Kidney tubule cell (primary cell): Measurements from ENCODE around the gene RPS2.
A peak's percentile ranks its signal among the peaks of the same experiment; 100 is the strongest.

ENCODE experiments used
- DNase-seq: peaks from one replicate; pipeline ENCODE4 v3.0.0-alpha.2; 2018; ENCODE audit warnings: low spot score

The RPS2 gene

DNA sequence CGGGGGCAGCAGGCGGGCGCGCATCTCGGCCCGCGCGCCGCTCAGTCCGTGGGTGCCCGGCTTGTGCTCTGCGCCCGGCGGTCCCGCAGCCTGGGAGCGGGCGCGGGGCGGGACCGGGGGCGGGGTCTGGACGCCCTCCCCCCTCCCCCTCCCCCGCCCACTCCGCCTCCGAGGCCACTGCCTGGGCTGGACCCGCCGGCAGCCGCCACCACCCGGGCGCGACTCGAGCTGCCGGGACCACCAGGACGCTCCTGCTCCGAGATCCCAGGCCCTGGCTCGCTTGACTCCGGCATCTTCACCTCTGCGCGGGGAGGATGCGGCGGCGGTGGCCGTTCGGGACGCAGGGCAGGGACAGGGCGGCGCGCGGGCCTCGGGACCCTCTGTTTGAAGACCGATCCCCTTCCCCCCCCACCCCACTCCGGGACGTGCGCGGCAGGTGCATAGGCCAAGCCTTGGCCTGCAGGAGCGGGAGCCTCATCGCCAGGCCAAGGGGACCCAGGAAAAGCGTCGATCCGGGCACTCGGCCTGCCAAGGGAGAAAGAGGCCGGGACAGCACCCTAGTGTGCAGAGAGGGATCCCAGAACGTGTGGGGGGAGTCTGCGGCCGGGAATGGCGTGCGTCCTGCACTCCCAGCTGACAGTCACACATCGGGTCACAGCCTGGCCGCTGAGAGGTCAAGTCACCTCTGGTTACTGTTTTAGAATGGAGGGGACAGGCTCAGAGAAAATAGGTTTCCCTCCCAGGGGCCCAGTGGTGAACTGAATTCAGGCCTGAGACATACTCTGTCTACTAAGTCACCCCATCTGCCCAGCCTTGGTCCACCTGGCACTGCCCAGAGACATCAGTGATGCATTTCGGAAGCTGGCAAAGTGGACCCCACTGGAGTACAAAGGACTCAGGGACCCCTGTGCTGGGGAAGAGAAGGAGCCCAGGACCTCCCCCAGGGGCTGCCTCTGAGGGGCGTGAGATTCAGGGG is 46.0 kb downstream of the RPS2 start, which contains the start of gene HS3ST6:
HS3ST6 (minus strand) TSS at position 65 of the 976 bp plus-strand sequence. CDS start 92 bp downstream, outside the sequence.
- DNase-seq = no peak

- no peak for DNase-seq
Observed at GRCh38 chr16:1917665-1918350, 46.8 kb downstream of the RPS2 start.

DNA sequence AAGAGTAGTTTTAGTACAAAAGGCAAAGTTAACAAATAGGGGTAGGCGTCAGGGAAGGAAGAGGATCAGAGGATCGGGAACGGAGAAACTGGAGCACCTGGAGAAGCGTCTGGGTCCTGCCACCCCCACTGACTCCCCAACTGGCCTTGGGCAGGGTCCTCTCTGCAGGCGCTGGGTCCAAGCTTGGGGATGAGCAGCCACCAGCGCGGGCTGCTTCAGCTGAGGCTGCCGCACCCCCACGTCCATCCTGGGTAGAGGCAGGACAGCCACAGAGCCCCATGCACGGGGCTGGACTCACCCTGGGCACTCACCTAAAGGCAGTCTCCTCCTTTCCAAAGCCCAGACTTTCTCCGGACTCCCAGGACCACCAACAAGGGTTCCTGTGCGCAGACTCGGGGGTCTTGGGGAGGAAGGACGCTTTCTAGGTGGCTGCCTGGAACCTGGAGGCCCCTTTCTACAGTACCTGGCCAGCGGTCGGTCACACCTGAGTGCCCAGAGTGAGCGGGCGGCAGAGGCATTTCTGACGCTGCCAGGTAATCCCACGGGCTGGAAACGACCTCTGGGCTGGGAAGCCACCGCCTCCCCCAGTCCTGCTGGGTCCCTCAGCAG is 47.5 kb downstream of the RPS2 start:
- peak; percentile 13 for DNase-seq

GRCh38 chr16:1916640-1916990 is 48.0 kb downstream of the RPS2 start:
- DNase-seq = no peak

DNA sequence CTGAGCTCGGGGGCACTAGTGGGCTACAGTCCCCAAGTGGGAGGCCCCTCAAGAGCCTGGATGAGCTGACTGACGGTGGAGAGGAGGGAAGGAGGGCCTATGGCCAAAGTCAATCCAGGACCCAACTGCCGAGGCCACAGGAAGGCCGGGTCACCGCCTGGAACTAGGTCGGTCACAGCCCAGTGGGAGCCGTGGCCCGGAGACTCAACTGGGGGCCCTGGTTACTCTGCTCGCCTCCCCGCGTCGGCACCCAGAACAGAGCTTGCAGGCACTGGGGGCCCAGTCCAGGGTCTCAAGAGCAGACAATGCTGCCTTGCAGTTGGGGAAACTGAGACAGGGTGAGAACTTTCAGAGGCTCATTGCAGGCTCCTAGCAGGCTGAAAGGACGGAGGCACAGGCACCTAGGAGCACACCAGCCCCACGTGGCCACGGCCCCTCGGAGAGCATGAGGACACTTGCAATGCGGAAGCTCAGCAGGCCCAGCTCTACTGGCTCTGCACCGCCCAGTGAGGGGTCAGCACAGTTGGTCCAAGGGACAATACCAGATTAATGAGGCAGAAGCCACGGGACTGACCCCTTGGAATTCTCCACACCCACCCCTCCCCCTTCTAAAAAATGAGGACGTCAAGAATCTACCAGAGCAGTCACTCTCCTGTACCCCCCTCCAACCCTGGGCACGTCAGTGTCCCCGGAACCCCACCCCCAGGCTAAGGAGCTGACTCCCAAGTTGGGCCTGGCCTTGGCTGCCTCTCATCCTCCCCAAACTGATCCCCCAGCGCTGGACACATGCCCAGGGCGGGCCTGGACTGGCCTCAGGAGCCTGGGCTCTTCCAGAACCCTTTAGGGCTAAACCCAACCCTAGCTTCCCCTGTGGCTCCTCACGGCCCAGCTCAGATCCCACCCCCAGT is 48.6 kb downstream of the RPS2 start:
- DNase-seq = no peak

DNA sequence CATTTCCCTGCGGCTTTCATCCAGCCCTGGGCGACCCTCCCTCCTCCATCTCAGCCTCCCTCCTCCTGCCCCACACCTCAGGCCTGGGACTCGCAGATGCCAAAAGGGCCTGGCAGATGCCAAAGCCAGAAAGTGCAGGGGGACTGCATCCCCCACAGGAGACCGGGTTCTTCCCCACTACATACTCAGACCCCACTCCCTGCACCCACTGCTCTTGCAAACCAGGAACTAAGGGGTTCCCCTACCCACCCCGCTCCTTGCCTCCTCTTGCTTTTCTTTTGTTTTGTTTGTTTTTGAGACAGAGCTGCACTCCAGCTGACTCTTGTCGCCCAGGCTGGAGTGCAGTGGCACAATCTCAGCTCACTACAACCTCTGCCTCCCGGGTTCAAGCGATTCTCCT is 49.6 kb downstream of the RPS2 start:
- no peak for DNase-seq

- DNase-seq = no peak
Observed at GRCh38 chr16:1914084-1914608, 50.5 kb downstream of the RPS2 start.

DNA sequence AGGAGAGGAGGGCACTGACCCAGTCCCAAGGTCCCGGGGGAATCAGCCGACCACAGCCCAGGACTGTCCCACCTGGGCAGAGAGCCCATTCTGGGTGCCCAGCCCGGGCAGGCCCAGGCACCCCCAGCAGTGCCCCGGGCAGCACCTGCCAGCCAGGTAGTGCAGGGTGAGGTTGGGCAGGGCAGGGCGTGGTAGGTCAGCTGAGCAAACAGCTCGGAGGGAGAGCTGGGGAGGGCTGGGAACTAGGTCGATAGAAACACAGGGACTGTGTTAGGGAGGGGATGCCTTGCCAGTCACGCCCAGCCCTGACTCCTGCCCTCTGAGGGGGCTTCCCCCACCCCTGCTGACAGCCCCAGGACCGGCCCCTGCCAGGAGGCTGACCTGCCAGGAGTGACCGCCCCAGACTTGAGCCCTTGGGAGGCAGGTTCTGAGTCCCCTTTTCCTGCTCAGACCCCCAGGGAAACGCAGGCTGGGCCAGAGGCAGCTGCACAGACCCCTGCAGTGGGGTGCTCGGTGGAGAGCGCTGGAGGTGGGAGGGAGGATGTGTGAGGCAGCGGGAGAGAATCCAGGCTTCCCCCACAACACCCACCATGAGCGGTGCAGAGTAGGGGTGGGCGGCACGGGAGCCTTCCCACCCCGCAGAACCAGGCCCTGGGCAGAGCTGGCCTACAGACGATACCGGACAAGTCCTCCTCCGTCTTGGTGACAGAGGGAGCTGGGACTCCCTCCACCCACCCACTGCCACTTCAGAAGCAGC is 51.1 kb downstream of the RPS2 start:
- no peak for DNase-seq

DNA sequence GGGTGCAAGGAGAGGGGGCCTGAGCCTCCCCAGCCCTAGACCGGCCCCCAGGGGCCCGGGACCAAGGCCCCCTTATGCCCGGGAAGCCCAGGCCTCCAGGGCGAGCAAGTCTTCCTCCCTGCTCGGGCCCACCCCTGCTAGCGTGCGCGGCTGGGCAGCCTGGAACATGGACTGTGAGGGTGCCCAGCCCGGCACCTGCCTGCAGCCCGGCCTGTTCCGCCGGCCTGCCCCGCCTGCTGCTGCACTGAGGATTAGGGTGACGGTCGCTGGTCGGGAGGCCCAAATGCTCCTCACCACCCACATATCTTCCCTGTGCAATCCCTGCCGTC is 52.4 kb downstream of the RPS2 start:
- DNase-seq = no peak
